HFF-Myc (cell line): ENCODE data around the gene AHI1.

Experiments
- DNase-seq: peaks from one replicate; pipeline ENCODE4 v3.0.0-alpha.2; 2011; ENCODE audit warnings: low read depth; ENCODE audit errors: extremely low read depth
- H3K4me3 ChIP-seq: replicated peaks from 2 replicates; pipeline ENCODE4 v1.5.1; 2011; ENCODE audit warnings: low read depth, mild to moderate bottlenecking, control low read depth, low read length
- TF ChIP-seq, protein P1 (sequence below): IDR thresholded peaks from 2 replicates; pipeline ENCODE4 v1.5.1; 2012; ENCODE audit warnings: mild to moderate bottlenecking, low read depth, low read length, control low read depth; ENCODE audit errors: missing control alignments

Gene AHI1

DNA sequence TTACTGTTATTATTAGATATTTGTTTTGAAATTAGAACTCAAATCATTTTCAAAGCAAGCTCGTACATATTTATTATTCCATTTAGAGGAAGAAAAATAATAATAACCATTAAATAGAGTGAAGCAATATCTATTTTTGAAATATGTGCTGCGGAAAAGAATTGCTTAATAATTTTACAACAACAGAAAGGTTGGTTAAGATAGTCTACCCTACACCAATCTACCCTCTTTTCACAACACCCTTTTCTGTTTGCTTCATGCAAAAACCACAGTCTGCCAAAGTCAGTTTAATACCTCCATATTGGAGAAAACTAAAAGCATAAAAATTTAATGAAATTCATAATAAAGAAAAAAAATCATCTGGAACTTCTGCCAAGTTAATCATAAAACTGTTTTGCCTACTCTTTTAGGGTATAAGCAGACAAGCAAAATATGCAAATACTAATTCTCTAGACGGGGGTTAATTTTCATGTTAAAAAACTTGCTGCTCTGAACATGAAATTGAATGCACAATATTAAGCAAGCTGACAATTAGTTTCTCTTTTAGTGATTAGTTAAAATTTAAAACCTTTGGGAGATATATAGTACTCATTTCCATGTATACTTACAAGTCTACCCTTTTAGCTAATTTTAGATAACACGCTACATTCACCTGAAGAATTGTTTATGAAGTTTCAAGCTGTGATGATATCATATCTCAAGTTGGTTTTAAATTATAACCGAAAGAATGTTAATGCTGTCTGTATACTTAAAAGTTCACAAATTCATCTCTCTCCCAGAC lies 100.2 kb downstream of the AHI1 start:
- DNase-seq = no peak
- TF ChIP-seq, protein P1, sequence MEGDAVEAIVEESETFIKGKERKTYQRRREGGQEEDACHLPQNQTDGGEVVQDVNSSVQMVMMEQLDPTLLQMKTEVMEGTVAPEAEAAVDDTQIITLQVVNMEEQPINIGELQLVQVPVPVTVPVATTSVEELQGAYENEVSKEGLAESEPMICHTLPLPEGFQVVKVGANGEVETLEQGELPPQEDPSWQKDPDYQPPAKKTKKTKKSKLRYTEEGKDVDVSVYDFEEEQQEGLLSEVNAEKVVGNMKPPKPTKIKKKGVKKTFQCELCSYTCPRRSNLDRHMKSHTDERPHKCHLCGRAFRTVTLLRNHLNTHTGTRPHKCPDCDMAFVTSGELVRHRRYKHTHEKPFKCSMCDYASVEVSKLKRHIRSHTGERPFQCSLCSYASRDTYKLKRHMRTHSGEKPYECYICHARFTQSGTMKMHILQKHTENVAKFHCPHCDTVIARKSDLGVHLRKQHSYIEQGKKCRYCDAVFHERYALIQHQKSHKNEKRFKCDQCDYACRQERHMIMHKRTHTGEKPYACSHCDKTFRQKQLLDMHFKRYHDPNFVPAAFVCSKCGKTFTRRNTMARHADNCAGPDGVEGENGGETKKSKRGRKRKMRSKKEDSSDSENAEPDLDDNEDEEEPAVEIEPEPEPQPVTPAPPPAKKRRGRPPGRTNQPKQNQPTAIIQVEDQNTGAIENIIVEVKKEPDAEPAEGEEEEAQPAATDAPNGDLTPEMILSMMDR = no peak
- no peak overlapping the region for H3K4me3 ChIP-seq

GRCh38 chr6:135395136-135395535 lies 102.4 kb downstream of the AHI1 start:
- TF ChIP-seq, protein P1 = no peak
- no peak overlapping the region for H3K4me3 ChIP-seq
- DNase-seq = no peak

DNA sequence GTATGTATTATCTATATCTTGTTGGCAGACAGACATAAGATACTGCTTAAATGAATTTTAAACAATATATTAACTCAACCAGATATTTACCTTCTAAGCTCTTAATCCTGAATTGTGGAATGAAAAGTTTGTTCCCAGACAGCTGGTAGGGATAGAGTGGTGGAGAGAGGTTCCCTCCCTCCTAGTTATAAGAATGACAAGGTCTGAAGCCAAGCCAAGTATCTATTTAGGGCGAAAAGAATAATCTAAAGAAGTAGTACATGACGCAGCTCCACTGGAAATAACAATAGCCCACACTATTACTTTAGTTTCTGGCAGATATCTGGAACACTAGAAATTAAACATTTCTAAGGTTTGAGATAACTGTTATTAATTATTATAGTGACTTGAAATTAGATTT lies 104.3 kb downstream of the AHI1 start:
- no peak for DNase-seq
- no peak overlapping the region for H3K4me3 ChIP-seq
- TF ChIP-seq, protein P1 = no peak

DNA sequence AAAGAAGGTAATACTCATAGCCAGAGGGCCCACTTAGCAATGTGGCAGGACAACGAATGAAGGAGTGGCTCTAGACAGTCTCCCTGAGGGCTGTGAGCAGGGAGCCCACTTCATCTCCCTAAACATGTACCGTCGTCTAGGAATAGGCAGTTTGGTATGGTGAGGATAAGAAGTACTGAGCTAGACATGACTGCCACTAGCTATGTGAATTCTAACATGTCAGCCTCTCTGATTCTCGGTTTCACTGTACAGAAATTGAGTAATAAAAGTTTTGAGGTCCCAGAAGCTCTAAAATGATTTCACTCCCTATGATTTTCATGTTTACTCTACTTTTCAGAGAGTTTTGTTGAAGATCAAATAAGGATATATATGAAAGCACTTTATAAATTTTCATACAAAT lies 107.1 kb downstream of the AHI1 start:
- no peak overlapping the region for H3K4me3 ChIP-seq
- TF ChIP-seq, protein P1 = no peak
- DNase-seq = no peak

GRCh38 chr6:135385299-135385698 lies 112.2 kb downstream of the AHI1 start:
- no peak for DNase-seq
- TF ChIP-seq, protein P1 = no peak
- no peak overlapping the region for H3K4me3 ChIP-seq

DNA sequence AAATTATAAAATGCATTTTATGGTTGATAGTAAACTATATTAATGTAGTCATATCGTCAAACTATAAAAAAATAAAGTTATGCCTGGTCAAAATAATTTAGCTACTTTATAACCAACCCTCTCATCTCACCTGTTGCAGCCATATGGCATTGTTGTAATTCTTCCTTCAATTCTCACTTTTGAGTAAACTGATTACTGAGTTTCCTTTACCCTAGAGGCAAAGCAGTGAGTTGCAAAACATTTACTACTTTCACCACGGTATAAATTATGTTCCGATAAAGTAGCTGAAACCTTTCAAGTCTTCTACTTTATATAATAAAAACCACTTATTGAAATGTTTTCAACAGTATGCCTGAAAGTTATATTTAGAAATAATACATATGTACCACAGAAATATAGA lies 113.8 kb downstream of the AHI1 start:
- DNase-seq = no peak
- H3K4me3 ChIP-seq = no peak overlapping the region
- TF ChIP-seq, protein P1 = no peak

DNA sequence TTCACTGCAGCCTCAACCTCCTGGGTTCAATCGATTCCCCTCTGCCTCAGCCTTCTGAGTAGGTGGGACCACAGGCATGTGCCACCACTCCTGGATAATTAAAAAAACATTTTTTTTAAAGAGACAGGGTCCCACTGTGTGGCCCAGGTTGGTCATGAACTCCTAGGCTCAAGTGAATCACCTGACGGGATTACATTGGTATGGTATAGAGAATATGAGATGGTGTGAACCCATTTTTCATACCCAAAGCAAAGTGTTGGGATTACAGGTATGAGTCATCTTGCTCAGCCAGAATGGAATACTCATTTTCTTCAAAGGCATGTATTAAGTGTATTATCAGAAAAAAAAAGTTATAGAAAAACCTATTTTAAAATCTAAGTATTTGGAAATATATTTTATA lies 114.2 kb downstream of the AHI1 start:
- no peak overlapping the region for H3K4me3 ChIP-seq
- no peak for DNase-seq
- TF ChIP-seq, protein P1 = no peak
